GM12878 (cell line): ENCODE measurements around the gene PP2D1. TPM values are rescaled to one million over a fixed set of nuclear protein-coding genes. Genes with fewer than 3 reads are reported as not detected.
"Not testable (repeated sequence)": the region's sequence is repeated elsewhere in the genome, so short reads cannot be mapped to it uniquely, and the experiment has no call there.

ENCODE experiments used
- ATAC-seq: fragments of 200-7000 bp; cut with Tn5 transposase; 3 replicates; pipeline ENCODE4 v1.9.1; 2020; ENCODE audit warnings: mild to moderate bottlenecking, moderate library complexity
- BruUV-seq: library from RNA; stranded (reverse); fragments of 400-500 nt; replicated peaks from 2 replicates; lab custom pipeline; 2021; lab: Mats Ljungman, UMichigan
- CTCF ChIA-PET: fragments of 300-600 bp; sonication (Branson Sonifier 250); formaldehyde crosslinking; extraction: SDS; loops from one replicate; lab custom pipeline; 2021; ENCODE audit warnings: inconsistent platforms; lab: Yijun Ruan, JAX
- POLR2A ChIA-PET: fragments of 350-600 bp; formaldehyde crosslinking; extraction: SDS; loops from one replicate; lab custom pipeline; 2021; ENCODE audit warnings: inconsistent platforms; lab: Charles Lee
- RAD21 ChIA-PET: fragments of 300-600 bp; sonication (Branson Sonifier 250); formaldehyde crosslinking; loops from one replicate; lab custom pipeline; 2023; ENCODE audit warnings: antibody characterized with exemption; ENCODE audit not compliant: unreplicated experiment; lab: Charles Lee
- SMC1A ChIA-PET: fragments of 300-600 bp; sonication (Branson Sonifier 250); formaldehyde crosslinking; loops from one replicate; lab custom pipeline; 2023; ENCODE audit not compliant: unreplicated experiment, uncharacterized antibody; lab: Charles Lee
- DNase-seq: peaks from one replicate; pipeline ENCODE4 v3.0.0-alpha.2; 2011; ENCODE audit warnings: low read depth, low spot score
- FAIRE-seq: peaks from 3 replicates; lab custom pipeline; 2011; peaks lifted over from hg19 to GRCh38; lab: Jason Lieb, UNC
- H2AFZ ChIP-seq: 2 replicates; pipeline ENCODE4 v1.6.0; 2011; ENCODE audit warnings: low read depth, low read length, control low read depth; ENCODE audit not compliant: control insufficient read depth
- H3K27ac ChIP-seq: 2 replicates; pipeline ENCODE4 v1.5.1; 2011; ENCODE audit warnings: control low read depth; ENCODE audit not compliant: control insufficient read depth, insufficient read depth
- H3K27me3 ChIP-seq, 2 experiments: replicated peaks in 1 of 2; 2 replicates each; pipeline versions ENCODE4 v1.6.0 to v1.6.1; 2011; ENCODE audit warnings: low read length in 1 of 2; ENCODE audit not compliant: control insufficient read depth in 2 of 2, insufficient read depth in 2 of 2
- H3K36me3 ChIP-seq, 2 experiments: 2 replicates each; pipeline ENCODE4 v1.5.1; 2011; ENCODE audit warnings: low read length in 1 of 2; ENCODE audit not compliant: control insufficient read depth in 2 of 2, insufficient read depth in 2 of 2
- H3K4me1 ChIP-seq: 2 replicates; pipeline ENCODE4 v1.6.1; 2011; ENCODE audit warnings: mild to moderate bottlenecking, low read length, moderate library complexity, mixed read lengths; ENCODE audit not compliant: control insufficient read depth, insufficient read depth
- H3K4me2 ChIP-seq: 2 replicates; pipeline ENCODE4 v1.6.0; 2011; ENCODE audit warnings: control low read depth; ENCODE audit not compliant: control insufficient read depth, insufficient read depth
- H3K4me3 ChIP-seq: fragments of 200-600 bp; sonication (generic); 2 replicates; pipeline ENCODE4 v1.5.1; 2016
- H3K79me2 ChIP-seq: 2 replicates; pipeline ENCODE4 v1.6.0; 2011; ENCODE audit warnings: low read length; ENCODE audit not compliant: control insufficient read depth, insufficient read depth
- H3K9ac ChIP-seq: 2 replicates; pipeline ENCODE4 v1.8.0; 2011; ENCODE audit warnings: low read length, control low read depth, mixed read lengths; ENCODE audit not compliant: control insufficient read depth, insufficient read depth
- H3K9me3 ChIP-seq: replicated peaks from 3 replicates; pipeline ENCODE4 v1.5.1; 2011; ENCODE audit warnings: mild to moderate bottlenecking, low read length; ENCODE audit not compliant: control insufficient read depth, insufficient read depth
- H4K20me1 ChIP-seq: 2 replicates; pipeline ENCODE4 v1.6.0; 2011; ENCODE audit not compliant: control insufficient read depth, insufficient read depth
- BHLHE40 ChIP-seq, 2 experiments: fragments of 450-650 bp in 1 of 2; IDR thresholded peaks; 2 replicates each; pipeline ENCODE4 v1.6.1; 2011 to 2017; ENCODE audit warnings: low read depth in 2 of 2, borderline replicate concordance in 1 of 2, improper control_type of control experiment in 1 of 2, low read length in 1 of 2, mild to moderate bottlenecking in 1 of 2
- CEBPB ChIP-seq, 2 experiments: fragments of 150-350 bp in 1 of 2; IDR thresholded peaks; 2 replicates each; pipeline ENCODE4 v1.6.1; 2012 to 2014; ENCODE audit warnings: low read depth in 2 of 2, low read length in 2 of 2, borderline replicate concordance in 1 of 2, inconsistent platforms in 1 of 2
- EZH2 ChIP-seq: IDR thresholded peaks from 2 replicates; pipeline ENCODE4 v1.6.1; 2012; ENCODE audit warnings: low read depth, mild to moderate bottlenecking, control low read depth, inconsistent platforms, low read length, borderline replicate concordance; ENCODE audit not compliant: control insufficient read depth
- IKZF1 ChIP-seq: fragments of 450-650 bp; conservative IDR thresholded peaks from 2 replicates; pipeline ENCODE4 v1.6.1; 2017; ENCODE audit warnings: antibody characterized with exemption, mild to moderate bottlenecking
- JUND ChIP-seq: IDR thresholded peaks from 2 replicates; pipeline ENCODE4 v1.6.1; 2012; ENCODE audit warnings: low read depth, mild to moderate bottlenecking, low read length, improper control_type of control experiment, moderate library complexity
- KAT2A ChIP-seq: conservative IDR thresholded peaks from 2 replicates; pipeline ENCODE4 v1.6.1; 2011; ENCODE audit warnings: low read depth, low read length; ENCODE audit not compliant: control insufficient read depth
- PAX8 ChIP-seq: fragments of 450-650 bp; IDR thresholded peaks from 2 replicates; pipeline ENCODE4 v1.6.1; 2017; ENCODE audit warnings: mild to moderate bottlenecking, moderate library complexity
- RB1 ChIP-seq: fragments of 450-650 bp; formaldehyde crosslinking; IDR thresholded peaks from 2 replicates; pipeline ENCODE4 v1.6.1; 2017; ENCODE audit warnings: mild to moderate bottlenecking, borderline replicate concordance
- SREBF2 ChIP-seq: IDR thresholded peaks from 2 replicates; pipeline ENCODE4 v1.6.1; 2012; ENCODE audit warnings: mild to moderate bottlenecking, low read length
- SRF ChIP-seq, 2 experiments: IDR thresholded peaks; 2 replicates each; pipeline ENCODE4 v1.6.1; 2011; ENCODE audit warnings: low read depth in 2 of 2, low read length in 2 of 2, mild to moderate bottlenecking in 1 of 2, moderate library complexity in 1 of 2
- TARDBP ChIP-seq: IDR thresholded peaks from 2 replicates; pipeline ENCODE4 v1.6.1; 2016; ENCODE audit warnings: borderline replicate concordance
- ZBTB11 ChIP-seq: fragments of 450-650 bp; formaldehyde crosslinking; IDR thresholded peaks from 2 replicates; pipeline ENCODE4 v1.5.0; 2022; ENCODE audit warnings: mild to moderate bottlenecking, missing genetic modification characterization
- WGBS: methylation state at CpG from one replicate; pipeline ENCODE4 v1.1.6; 2016; ENCODE audit warnings: low lambda C conversion rate; ENCODE audit not compliant: insufficient replicate concordance, insufficient coverage; ENCODE audit errors: missing lambda C conversion rate; 5-methylcytosine and 5-hydroxymethylcytosine counted together
- in situ Hi-C: fragments of 300-500 bp; cut with MboI; formaldehyde crosslinking; loops from 9 replicates; pipeline ENCODE4 v1.14.3; 2018; ENCODE audit warnings: mixed read lengths
- intact Hi-C: fragments of 100-400 bp; cut with micrococcal nuclease; formaldehyde crosslinking; loops from one replicate; pipeline ENCODE4 v1.14.2; 2022; ENCODE audit not compliant: unreplicated experiment
- polyA plus RNA-seq, 11 experiments: library from polyadenylated mRNA; depleted of rRNA in 4 of 11; unstranded in 6 of 11; stranded (reverse) in 5 of 11; fragments of >200 nt; fragmentation: Nextera tagmentation in 4 of 11; fragmentation: Illumina TruSeq in 1 of 11; extraction: Ambion mirVana in 4 of 11; extraction: Trizol in 1 of 11; gene quantifications; 1 replicate in 1 of 11; 2 replicates in 10 of 11; pipeline versions ENCODE4 v1.2.1 to v1.2.3, GENCODE V29; 2011 to 2016; ENCODE audit warnings: inconsistent platforms in 2 of 11, missing spikeins in 2 of 11, low read depth in 1 of 11
- total RNA-seq, 4 experiments: library from RNA; depleted of rRNA in 3 of 4; stranded (reverse); fragments of >200 nt in 3 of 4; fragmentation: Illumina TruSeq in 1 of 4; extraction: Trizol in 1 of 4; gene quantifications; 2 replicates each; pipeline versions ENCODE4 v1.2.1 to v1.2.3, GENCODE V29; 2013 to 2021

Gene PP2D1
- total and polyA plus RNA-seq, 10 of the 15 experiments (the other 5 are each of a cell fraction or from before 2014, with no cell fraction given) = 0.04 to 0.18 (median 0.17) TPM; not detected in 7

- no peak overlapping the region for H2AFZ ChIP-seq
- no TSS peak for BruUV-seq
- no peak for FAIRE-seq
- in situ Hi-C loops (no loop called here), intact Hi-C loops (no loop called here)
- H3K9me3 ChIP-seq = no peaks in the 10 kb centered on the region
- ChIA-PET POLR2A (no interaction called here), SMC1A (interaction anchor here (0.6 to 0.8 kb wide), 3 partner anchors 10 to 337 kb away, joined by 3 to 5 read pairs (median 4); no protein-coding TSS in a partner anchor), RAD21 (no interaction called here), CTCF (interaction anchor here (1.4 kb wide), 1 partner anchor 8 kb away, joined by 4 read pairs; no protein-coding TSS in a partner anchor)
- H3K79me2 ChIP-seq = peaks cover 23% of the 10 kb centered on the region
- no peak for DNase-seq
- peaks cover 1% of the 10 kb centered on the region; the same call in 1 of the 2 replicates for H4K20me1 ChIP-seq
- H3K36me3 ChIP-seq = peaks cover 0 to 18% of the 10 kb centered on the region in 2 experiments
- no peaks in the 10 kb centered on the region for H3K4me1 ChIP-seq
- H3K4me3 ChIP-seq = no peak overlapping the region
- TF ChIP-seq BHLHE40 (IDR thresholded peaks at IDR 0.05; ENCODE audit: borderline replicate concordance in 1 of 2, low read depth in 2 of 2, low read length in 1 of 2) (no peak), ZBTB11 (CRISPR knock-in tag) (no peak), PAX8 (no peak), TARDBP (no peak), SREBF2 (no peak), KAT2A (no peak), JUND (no peak), EZH2 (no peak), RB1 (no peak), SRF (IDR thresholded peaks at IDR 0.05; ENCODE audit: low read depth in 2 of 2, low read length in 2 of 2) (no peak), IKZF1 (no peak), CEBPB (IDR thresholded peaks at IDR 0.05; ENCODE audit: borderline replicate concordance in 1 of 2, low read depth in 2 of 2, low read length in 2 of 2) (no peak)
- no peak overlapping the region for H3K9ac ChIP-seq
- no peak overlapping the region for H3K4me2 ChIP-seq
- 70% methylated on average over 4 of the region's 4 CpGs for WGBS
- no peak for ATAC-seq
- H3K27ac ChIP-seq = no peak overlapping the region
- H3K27me3 ChIP-seq = no peaks in the 10 kb centered on the region
Observed at GRCh38 chr3:19959505-19959904, 52.6 kb downstream of the PP2D1 start.

GRCh38 chr3:19957354-19957753 is 54.7 kb downstream of the PP2D1 start:
- H2AFZ ChIP-seq, FAIRE-seq, RAD21 ChIA-PET, H3K27ac ChIP-seq, in situ Hi-C loops, ATAC-seq, H4K20me1 ChIP-seq, H3K4me1 ChIP-seq, H3K4me2 ChIP-seq, intact Hi-C loops, BruUV-seq, H3K4me3 ChIP-seq, H3K9me3 ChIP-seq, H3K27me3 ChIP-seq, H3K9ac ChIP-seq, DNase-seq: not testable (repeated sequence)
- Histone ChIP-seq H3K79me2 (peaks cover 38% of the 10 kb centered on the region), H3K36me3 (peaks cover 0 to 21% of the 10 kb centered on the region in 2 experiments)
- POLR2A ChIA-PET = interaction anchor here (0.6 to 0.9 kb wide), 3 partner anchors 28 to 395 kb away, joined by 3 to 6 read pairs (median 4); no protein-coding TSS in a partner anchor
- SMC1A ChIA-PET = interaction anchor here (0.6 to 1.1 kb wide), 3 partner anchors 9 to 370 kb away, joined by 3 to 5 read pairs (median 4); no protein-coding TSS in a partner anchor
- CTCF ChIA-PET = interaction anchor here (0.6 to 0.7 kb wide), 2 partner anchors 14 to 59 kb away, joined by 3 to 5 read pairs; no protein-coding TSS in a partner anchor
- WGBS = 94% methylated on average over 7 of the region's 9 CpGs
